Astrocyte of the cerebellum (primary cell): ENCODE results near the gene TRAF1.

ENCODE experiments used
- DNase-seq: peaks from one replicate; pipeline ENCODE4 v3.0.0-alpha.2; 2011; ENCODE audit warnings: low read depth
- H3K4me3 ChIP-seq: 2 replicates; pipeline ENCODE4 v1.5.1; 2011; ENCODE audit warnings: mild to moderate bottlenecking, low read depth, low read length, moderate library complexity
- in situ Hi-C: cut with HindIII; loops from 2 replicates; pipeline ENCODE4 v1.10.0; 2017; ENCODE audit warnings: low sequenced_read_pairs
- TF ChIP-seq, protein P1 (sequence below): IDR thresholded peaks from 2 replicates; pipeline ENCODE4 v1.5.1; 2012; ENCODE audit warnings: low read length, low read depth, moderate library complexity, mild to moderate bottlenecking; ENCODE audit errors: missing control alignments

Gene TRAF1

DNA sequence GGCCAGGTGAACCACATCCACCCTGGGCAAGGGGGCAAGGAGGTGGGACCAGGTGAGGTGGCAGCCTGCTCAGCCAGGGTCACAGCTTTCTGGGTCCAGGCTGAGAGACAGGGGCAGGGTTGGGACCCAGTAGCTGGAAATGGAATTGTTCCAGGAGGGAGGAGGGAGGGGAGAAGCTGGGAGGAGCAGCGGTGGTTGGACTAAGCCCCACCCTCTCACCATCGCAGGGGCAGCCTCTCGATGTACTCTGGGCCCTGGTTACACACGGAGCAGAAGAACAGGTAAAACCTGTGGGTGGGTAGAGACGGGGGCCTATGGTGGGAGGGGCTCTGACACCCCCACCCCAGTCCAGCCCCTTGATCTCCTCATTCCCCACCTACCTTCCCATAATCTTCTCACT lies 60.8 kb downstream of the TRAF1 start:
- DNase-seq, result no peak
- in situ Hi-C loops, result no loop called here
- TF ChIP-seq, protein P1, sequence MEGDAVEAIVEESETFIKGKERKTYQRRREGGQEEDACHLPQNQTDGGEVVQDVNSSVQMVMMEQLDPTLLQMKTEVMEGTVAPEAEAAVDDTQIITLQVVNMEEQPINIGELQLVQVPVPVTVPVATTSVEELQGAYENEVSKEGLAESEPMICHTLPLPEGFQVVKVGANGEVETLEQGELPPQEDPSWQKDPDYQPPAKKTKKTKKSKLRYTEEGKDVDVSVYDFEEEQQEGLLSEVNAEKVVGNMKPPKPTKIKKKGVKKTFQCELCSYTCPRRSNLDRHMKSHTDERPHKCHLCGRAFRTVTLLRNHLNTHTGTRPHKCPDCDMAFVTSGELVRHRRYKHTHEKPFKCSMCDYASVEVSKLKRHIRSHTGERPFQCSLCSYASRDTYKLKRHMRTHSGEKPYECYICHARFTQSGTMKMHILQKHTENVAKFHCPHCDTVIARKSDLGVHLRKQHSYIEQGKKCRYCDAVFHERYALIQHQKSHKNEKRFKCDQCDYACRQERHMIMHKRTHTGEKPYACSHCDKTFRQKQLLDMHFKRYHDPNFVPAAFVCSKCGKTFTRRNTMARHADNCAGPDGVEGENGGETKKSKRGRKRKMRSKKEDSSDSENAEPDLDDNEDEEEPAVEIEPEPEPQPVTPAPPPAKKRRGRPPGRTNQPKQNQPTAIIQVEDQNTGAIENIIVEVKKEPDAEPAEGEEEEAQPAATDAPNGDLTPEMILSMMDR, result no peak
- H3K4me3 ChIP-seq, result no peak overlapping the region

DNA sequence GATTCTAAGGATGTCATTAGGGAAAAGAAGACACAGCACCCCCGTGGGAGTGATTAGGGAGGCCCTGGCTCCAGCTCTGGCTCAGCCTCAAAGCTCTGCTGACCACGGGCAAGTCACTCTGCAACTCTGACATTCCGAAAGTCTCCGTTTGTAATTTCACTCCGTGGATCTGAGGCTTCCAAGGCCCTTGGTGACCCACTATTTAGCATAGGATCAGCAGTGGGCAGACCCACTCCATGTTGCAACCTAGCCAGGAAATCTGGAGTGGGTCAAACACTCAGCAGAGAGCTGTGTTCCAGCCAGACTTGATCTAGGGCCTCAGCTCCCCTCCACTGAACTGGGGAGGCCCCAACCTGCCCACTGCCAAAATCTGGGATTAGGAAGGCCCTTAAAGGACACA lies 61.4 kb downstream of the TRAF1 start:
- in situ Hi-C loops, result no loop called here
- no peak for DNase-seq
- H3K4me3 ChIP-seq, result no peak overlapping the region
- TF ChIP-seq, protein P1, result no peak

DNA sequence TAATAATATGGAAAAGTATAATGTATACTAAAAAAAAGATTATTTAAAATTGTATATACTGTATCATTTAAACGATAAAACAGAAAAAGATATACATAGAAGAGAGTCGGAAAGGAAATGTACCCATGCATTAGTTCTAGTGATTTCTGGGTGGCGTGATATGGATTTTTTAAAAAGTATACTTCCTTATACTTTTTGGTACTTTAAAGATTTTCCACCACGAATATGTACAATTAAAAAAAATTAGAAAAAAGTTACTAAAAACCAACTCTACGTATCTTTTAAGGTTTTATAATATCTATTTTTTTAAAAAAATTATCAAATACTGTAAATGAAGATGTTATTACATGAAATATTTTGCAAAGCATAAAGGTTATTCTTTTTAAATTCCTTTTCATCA lies 61.9 kb downstream of the TRAF1 start:
- TF ChIP-seq, protein P1, result no peak
- in situ Hi-C loops, result no loop called here
- DNase-seq, result no peak
- H3K4me3 ChIP-seq, result no peak overlapping the region

DNA sequence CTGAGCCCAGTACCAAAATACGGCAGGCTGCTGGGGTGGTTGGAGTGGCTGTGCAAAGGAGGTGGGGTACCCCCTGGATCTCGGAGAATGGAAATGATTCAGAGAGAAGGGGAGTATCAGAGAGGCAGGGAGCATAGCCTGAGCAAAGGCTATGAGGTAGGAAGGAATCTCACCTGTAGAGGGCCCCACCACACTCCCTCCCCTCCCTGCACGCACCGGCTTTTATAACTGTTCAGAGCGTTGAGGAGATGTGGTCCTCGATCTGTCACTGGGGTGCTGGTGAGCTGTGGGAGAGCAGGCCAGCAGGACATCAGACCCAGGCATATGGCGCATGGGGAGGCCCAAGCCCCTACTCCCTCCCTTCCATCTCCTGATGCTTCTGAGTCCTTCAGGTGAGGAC lies 62.8 kb downstream of the TRAF1 start:
- in situ Hi-C loops, result no loop called here
- no peak for DNase-seq
- no peak overlapping the region for H3K4me3 ChIP-seq
- TF ChIP-seq, protein P1, result no peak

DNA sequence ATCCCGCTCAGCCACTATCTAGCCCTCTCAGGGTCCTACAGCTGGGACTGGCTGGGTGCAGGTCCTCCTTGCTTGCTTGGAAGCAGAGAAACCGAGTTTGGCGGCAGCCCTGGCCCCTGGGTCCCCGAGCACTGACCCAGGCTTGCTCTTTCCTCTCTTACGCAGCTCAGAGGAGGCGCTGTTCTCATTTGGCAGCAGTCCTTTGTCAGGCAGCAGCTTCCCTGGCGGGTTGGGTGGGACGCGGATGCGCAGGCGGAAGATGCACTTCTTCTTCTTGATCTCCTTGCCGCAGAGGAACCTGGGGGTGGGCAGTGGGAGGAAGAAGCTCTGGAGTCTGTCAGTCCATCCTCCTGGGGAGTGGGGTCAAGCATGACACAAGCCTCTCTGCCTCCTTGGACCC lies 64.1 kb downstream of the TRAF1 start:
- no peak for DNase-seq
- TF ChIP-seq, protein P1, result no peak
- no peak overlapping the region for H3K4me3 ChIP-seq
- in situ Hi-C loops, result no loop called here

DNA sequence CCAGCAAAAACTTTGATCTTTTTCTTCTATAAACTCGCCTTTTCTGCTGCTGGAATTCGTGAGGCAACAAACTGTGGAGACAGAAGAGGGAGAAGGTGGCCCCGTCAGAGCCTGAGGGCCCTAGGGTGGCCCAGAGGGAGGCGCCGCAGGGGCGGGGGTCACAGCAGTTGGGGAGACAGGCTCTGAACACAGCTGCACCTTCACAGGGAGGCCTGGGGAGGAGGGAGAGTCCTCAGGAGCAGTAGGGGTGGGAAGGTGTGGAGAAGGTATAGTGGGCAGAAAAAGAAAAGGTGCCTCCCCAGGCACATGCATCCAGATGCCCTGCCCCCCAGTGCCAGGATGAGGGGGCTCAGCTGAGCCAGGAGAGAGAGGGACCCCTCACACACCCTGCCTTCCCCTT lies 64.7 kb downstream of the TRAF1 start:
- no peak for DNase-seq
- TF ChIP-seq, protein P1, result no peak
- in situ Hi-C loops, result no loop called here
- no peak overlapping the region for H3K4me3 ChIP-seq

DNA sequence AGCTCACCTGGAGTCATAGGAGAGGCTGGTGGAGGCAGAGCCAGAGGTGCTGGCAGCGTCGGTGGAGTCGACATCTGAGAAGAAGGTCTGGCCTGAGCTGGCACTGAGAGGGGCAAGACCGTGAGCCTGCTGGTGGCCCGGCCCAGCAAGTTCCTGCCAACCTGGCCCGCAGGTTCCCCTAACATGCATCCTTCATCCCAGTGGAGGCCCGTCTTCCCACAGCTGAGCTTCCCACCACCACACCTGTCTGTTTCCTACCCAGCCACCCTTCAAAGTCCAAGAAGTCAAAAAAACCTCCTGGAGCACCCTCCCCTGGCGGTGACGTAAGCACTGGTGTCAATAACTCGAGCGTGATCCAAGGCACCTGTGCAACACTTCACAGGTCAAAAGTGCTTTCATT lies 66.5 kb downstream of the TRAF1 start:
- in situ Hi-C loops, result no loop called here
- H3K4me3 ChIP-seq, result no peak overlapping the region
- no peak for DNase-seq
- TF ChIP-seq, protein P1, result no peak
